ENCODE results near the gene TNS1. TPM values are rescaled to one million over a fixed set of nuclear protein-coding genes. Genes with fewer than 3 reads are reported as not detected.

TNS1 gene
- total RNA-seq, 1 donor from 2014 or later = 11.6 TPM

- Mint-ChIP-seq H3K4me3 (ENCODE audit: unreplicated experiment) (no peak overlapping the region), H3K27ac (ENCODE audit: unreplicated experiment) (no peak overlapping the region), H3K9me3 (ENCODE audit: unreplicated experiment) (no peaks in the 10 kb centered on the region), H3K27me3 (ENCODE audit: unreplicated experiment) (peaks cover 13% of the 10 kb centered on the region), H3K4me1 (ENCODE audit: unreplicated experiment) (peaks cover 50% of the 10 kb centered on the region), H3K36me3 (ENCODE audit: low read depth, unreplicated experiment) (no peaks in the 10 kb centered on the region)
- TF ChIP-seq CTCF (IDR thresholded peaks at IDR 0.05; ENCODE audit: unreplicated experiment) = no peak
- DNase-seq (ENCODE audit: low spot score) = no peak
Measured at GRCh38 chr2:217931846-217932560, 70.8 kb downstream of the TNS1 start.

GRCh38 chr2:217930761-217931563 is 71.8 kb downstream of the TNS1 start:
- Mint-ChIP-seq H3K4me1 (ENCODE audit: unreplicated experiment) (peaks cover 45% of the 10 kb centered on the region), H3K9me3 (ENCODE audit: unreplicated experiment) (no peaks in the 10 kb centered on the region), H3K36me3 (ENCODE audit: low read depth, unreplicated experiment) (peaks cover 2% of the 10 kb centered on the region), H3K4me3 (ENCODE audit: unreplicated experiment) (no peak overlapping the region), H3K27me3 (ENCODE audit: unreplicated experiment) (peaks cover 14% of the 10 kb centered on the region), H3K27ac (ENCODE audit: unreplicated experiment) (peak overlapping the region; percentile 5)
- no peak for TF ChIP-seq CTCF (IDR thresholded peaks at IDR 0.05; ENCODE audit: unreplicated experiment)
- DNase-seq (ENCODE audit: low spot score) = no peak

- H3K27ac Mint-ChIP-seq (ENCODE audit: unreplicated experiment) = peak overlapping the region; percentile 5
- no peak overlapping the region for H3K4me3 Mint-ChIP-seq (ENCODE audit: unreplicated experiment)
- peaks cover 5% of the 10 kb centered on the region for H3K36me3 Mint-ChIP-seq (ENCODE audit: low read depth, unreplicated experiment)
- H3K4me1 Mint-ChIP-seq (ENCODE audit: unreplicated experiment) = peaks cover 43% of the 10 kb centered on the region
- no peaks in the 10 kb centered on the region for H3K9me3 Mint-ChIP-seq (ENCODE audit: unreplicated experiment)
- DNase-seq (ENCODE audit: low spot score) = no peak
- TF ChIP-seq CTCF (IDR thresholded peaks at IDR 0.05; ENCODE audit: unreplicated experiment) = no peak
- H3K27me3 Mint-ChIP-seq (ENCODE audit: unreplicated experiment) = peaks cover 15% of the 10 kb centered on the region
Measured at GRCh38 chr2:217929757-217930707, 72.8 kb downstream of the TNS1 start.

GRCh38 chr2:217929272-217929671 is 73.5 kb downstream of the TNS1 start:
- Mint-ChIP-seq H3K27me3 (ENCODE audit: unreplicated experiment) (peaks cover 13% of the 10 kb centered on the region), H3K4me1 (ENCODE audit: unreplicated experiment) (peaks cover 39% of the 10 kb centered on the region), H3K9me3 (ENCODE audit: unreplicated experiment) (no peaks in the 10 kb centered on the region), H3K36me3 (ENCODE audit: low read depth, unreplicated experiment) (peaks cover 6% of the 10 kb centered on the region), H3K27ac (ENCODE audit: unreplicated experiment) (no peak overlapping the region), H3K4me3 (ENCODE audit: unreplicated experiment) (no peak overlapping the region)
- TF ChIP-seq CTCF (IDR thresholded peaks at IDR 0.05; ENCODE audit: unreplicated experiment) = no peak
- no peak for DNase-seq (ENCODE audit: low spot score)

Measured in endothelial cell (in vitro differentiated cells).